GF-D8 (cell line): Measurements from ENCODE around the gene TTC21A.

Source experiments
- DNase-seq: peaks from one replicate; lab custom pipeline; 2025; lab: John Stamatoyannopoulos, UW

Gene TTC21A

DNA sequence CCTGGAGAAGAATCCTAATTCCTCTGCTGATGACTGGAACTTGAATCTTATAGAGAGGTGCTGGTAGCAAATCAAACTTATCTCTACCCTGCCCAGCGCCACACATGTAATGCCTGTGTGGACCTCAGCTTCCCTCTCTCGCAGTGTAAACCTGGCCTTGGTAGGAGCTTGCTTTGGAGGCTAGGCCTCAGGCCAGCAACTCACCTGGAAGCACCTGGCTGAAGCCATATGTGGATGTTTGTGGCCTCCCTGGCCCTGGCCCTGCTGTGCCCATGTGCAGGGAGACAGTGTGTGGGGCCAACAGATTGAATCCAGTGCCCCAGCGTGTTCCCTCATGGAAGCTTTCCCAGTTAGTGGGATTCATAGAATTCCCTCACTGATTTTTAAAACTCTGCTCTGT lies 8.4 kb downstream of the TTC21A start:
- no peak for DNase-seq

DNA sequence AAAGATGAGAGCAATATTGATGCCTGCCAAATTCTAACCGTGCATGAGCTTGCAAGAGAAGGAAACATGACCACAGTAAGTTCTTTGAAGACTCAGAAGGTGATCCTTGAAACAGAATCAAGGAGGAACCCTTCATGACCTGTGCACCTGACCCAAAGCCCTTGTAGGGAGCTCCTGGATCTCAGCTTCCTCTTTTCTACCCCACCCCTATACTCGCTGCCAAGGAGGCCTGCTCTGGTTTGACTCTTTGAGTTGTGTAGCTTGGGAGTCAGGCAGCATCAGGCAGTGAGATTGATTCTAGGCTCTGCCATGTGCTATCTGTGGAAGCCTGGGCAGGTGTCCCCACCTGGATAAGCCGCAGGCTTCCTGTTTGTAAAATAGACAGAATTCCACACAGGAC lies 10.6 kb downstream of the TTC21A start:
- no peak for DNase-seq

DNA sequence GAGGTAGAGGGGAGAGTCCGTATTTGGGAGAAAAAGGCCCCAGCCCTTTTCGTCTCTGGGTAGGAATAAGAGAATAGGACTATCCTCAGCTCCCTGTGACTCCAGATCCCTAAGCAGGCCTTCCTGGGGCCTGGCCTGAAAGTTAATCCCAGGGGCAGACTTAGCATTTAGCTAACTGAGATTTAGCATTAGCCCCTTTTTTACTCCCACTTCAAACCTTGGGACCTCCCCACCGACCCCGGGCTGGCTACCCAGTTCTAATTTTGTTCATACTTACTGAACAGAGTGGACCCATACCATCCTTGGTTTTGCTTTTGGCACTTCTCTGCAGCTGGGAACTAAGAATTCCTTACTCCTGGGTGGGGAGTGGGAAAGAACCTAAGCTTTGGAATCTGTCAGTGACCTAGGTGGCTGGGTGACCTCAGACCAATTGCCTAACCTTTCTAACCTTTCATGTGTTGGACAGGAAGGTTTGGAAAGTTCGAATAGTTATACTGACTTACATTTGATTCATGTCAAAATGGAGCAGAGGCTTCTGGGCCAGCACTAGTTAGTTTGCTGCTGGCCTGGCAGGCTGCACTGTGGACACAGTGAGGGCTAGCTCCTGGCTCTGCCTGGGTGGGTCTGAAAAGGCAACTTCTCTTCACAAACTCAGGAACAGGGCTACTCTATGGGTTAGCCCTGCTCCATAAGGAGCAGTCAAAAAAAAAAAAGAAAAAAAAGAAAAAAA lies 11.6 kb downstream of the TTC21A start:
- DNase-seq: no peak

DNA sequence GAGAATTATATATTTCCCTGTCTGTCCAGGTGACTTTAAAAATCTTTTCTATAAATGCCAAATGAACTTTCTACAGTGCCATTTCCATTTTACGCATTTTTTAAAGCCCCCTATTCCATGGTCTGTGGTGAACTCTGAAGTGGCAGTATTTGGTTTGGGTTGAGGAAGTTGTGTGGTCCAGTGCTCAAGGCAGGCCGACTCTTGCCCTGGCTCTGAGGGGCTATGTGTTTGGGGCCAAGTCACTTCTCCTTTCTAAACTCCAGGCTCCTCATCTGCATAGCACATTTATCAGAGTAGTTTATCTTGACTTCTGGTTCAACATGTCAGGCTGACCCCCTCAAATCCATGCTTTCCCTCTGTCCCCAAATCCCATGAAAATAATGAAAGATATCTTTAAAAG lies 14.1 kb downstream of the TTC21A start:
- DNase-seq: no peak

DNA sequence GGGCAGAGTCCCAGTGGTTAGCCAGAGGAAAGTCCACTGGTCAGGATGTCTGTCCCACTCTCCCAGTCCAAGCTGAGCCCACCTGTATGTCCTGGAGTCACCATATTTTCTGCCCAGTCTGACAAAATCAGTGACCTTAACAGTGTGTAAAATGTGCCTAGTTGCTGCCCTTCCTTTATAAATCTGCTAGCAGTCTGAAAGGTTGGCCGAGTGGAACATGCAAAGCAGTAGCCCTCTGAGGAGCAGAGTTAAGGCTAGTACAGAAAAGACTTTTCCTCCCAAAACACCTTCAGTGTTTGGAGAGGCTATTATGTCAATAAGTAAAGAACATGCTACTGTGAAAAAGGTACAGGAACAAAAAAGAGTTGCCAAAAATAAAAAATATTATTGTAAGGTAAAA lies 15.3 kb downstream of the TTC21A start:
- no peak for DNase-seq

DNA sequence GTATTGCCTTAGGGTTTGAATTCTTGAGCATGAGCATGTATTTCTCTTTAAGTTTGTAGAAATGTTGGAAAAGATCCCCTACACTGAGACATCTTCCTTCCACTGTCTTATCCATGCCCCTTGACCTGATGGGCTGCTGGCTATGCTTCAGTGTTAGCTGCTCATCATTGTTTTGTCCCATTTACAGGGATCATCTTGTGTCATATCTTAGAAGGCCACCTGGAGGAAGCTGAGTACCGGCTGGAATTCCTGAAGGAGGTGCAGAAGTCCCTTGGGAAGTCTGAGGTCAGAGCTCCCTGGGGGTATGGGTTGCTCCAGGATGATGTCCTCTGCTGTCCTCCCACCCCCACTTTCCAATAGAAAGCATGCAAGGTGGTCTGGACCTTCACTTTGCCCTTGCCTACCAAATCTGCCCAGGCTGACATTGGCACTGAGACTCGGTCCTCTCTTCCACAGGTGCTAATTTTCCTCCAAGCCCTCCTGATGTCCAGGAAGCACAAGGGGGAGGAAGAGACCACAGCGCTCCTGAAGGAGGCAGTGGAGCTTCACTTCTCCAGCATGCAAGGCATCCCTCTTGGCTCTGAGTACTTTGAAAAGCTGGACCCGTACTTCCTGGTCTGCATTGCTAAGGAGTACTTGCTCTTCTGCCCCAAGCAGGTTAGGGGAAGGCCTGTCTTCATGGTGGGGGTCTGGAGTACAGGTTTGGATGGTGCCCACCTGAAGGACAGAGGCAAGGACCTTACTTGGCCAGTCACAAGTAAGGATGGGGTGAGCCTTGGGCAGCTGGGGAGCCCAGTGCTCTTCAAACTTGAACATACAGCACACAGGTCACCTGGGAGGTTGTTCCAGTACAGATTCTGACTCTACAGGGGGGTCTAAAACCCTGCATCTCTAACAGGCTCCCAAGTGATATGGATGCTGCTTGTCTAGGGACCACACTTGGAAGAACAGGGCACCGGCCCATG lies 17.7 kb downstream of the TTC21A start:
- no peak for DNase-seq

DNA sequence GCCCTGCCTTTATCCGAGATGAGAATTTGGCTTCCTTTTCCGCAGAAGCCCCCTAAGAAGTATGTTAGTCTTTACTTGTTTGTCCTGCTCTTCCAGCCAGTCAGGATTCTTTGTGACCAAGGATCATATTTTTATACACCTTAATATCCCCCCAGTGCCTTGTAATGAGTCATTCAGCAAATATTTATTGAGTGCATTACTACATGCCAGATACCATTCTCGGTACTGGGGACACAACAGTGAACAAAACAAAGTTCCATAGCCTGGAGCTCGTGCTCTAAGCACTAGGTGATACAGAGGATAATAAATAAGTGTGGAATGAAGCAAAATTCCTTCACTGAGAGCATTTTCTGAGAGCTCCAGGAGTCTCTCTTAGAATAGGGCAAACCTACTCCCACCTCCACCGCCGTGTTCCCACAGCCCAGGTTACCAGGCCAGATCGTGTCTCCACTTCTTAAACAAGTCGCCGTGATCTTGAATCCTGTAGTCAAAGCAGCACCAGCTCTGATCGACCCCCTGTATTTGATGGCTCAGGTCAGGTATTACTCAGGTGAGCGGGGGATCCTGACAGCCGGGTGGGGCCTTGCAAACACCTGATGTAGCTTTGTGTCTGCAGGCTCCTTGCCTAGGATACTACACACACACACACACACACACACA lies 18.5 kb downstream of the TTC21A start:
- no peak for DNase-seq

DNA sequence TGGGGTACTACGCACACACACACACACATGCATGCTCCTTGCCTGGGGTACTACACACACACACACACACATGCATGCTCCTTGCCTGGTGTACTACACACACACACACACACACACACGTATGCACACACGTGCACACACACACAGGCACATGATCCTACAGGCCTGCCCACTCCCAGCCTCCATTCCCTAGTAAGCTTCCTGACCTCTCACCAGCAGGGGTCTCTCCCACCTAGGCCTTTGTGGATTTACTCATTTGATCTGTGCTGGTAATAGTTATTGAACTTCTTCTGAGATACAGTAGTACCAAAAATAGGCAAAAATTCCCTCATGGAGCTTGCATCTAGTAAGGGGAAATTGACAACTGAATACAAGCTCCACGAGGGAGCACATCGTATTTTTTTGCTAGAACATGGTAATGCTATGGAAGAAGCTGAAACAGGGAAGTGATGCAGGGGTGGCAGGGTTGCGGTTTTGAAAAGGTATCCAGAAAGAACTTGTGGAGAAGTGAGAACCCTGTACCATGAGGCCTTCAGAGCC lies 19.1 kb downstream of the TTC21A start:
- DNase-seq: peak; percentile 21

DNA sequence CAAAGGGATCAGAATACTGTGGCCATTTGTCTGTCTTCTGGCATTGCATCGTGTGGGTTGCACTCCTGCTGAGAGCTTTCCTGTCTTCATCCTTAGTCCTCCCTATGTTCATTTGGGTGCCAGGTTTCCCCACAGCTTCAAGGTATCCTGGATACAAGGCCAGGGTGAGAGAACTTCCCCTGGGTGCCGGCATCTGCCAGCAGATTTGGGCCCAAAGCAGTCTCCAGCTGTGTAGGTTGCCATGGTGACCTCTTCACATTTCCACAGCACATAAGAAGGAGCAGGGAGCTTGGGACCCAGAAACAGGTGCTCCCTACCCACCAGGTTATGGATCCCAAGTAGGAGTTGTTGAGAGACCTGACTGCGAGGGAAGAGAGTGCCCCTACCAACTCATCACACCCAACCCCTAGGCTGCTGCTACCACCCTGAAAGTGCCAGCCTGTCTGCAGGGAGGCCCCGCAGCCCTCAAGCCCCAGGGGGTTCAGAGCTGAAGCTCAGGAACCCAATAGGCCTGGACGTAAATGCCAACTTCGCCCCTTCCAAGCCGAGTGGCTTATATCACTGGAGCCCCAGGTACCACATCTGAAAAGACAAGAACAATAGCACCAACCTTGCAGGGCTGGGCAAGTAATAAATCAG lies 19.9 kb downstream of the TTC21A start:
- DNase-seq: no peak

DNA sequence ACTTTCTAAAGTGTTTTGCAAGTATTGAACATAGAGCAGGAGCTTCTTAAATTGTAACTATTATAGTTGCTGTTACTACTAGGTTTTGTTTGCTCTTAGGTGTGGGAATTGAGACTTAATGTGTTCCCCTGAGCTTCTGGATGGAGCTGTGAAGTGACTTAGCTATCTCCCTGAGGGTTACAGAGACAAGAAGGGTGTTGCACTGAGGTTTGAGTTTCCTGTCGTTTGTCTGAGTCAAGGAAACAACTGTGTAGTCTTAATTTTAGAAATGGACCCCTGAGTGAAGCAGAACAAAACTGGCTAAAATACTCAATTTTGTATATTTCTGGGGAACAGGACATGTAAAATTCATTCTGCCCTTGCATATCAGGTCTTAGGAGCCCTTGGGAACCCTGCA lies 20.4 kb downstream of the TTC21A start:
- no peak for DNase-seq

DNA sequence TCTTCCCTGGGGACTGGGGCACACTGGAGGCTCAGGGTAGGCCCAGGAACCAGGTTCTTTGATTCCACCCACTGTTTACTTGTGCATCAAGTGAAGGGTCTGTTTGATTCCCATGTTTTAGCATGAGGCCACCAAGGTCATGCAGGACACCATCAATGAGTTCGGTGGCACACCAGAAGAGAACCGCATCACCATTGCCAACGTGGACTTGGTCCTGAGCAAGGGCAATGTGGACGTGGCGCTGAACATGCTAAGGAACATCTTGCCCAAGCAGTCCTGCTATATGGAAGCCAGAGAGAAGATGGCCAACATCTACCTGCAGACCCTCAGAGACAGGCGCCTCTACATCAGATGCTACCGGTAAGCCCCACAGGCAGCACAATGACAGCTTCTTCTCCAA lies 21.5 kb downstream of the TTC21A start:
- no peak for DNase-seq

DNA sequence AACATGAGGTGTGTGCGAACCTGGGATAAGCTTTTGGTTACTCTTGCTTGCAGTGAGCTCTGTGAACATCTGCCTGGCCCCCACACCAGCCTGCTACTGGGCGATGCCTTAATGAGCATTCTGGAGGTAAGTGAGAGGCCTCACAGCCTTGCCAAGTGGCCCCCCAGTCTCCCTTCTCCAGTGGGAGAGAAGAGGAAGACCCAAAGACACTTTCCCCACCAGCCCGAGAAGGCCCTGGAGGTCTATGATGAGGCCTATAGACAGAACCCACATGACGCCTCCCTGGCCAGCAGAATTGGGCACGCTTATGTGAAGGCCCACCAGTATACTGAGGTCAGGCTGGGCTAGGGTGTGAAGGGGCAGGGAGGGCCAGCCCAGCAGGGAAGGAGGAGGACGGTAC lies 22.5 kb downstream of the TTC21A start:
- no peak for DNase-seq

DNA sequence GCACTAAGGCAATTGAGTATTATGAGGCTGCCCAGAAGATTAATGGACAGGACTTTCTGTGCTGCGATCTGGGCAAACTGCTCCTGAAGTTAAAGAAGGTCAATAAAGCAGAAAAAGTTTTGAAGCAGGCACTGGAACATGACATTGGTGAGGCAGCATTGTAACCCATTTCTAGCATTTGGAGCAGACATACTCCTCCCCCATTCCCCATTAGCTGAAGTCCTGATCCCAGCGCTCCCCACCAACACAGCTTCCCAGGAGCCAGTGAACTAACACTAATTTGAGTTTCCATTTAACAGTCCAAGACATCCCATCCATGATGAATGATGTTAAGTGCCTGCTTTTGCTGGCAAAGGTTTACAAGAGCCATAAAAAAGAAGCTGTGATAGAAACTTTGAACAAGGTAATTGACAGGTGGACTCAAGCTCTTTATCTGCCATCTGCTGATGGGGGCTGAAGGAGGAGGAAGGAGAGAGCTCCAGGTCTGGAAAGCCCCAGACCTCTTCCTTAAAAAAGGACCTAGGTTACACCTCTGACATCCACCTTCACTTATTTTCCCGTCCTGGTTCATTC lies 23.3 kb downstream of the TTC21A start:
- DNase-seq: no peak

DNA sequence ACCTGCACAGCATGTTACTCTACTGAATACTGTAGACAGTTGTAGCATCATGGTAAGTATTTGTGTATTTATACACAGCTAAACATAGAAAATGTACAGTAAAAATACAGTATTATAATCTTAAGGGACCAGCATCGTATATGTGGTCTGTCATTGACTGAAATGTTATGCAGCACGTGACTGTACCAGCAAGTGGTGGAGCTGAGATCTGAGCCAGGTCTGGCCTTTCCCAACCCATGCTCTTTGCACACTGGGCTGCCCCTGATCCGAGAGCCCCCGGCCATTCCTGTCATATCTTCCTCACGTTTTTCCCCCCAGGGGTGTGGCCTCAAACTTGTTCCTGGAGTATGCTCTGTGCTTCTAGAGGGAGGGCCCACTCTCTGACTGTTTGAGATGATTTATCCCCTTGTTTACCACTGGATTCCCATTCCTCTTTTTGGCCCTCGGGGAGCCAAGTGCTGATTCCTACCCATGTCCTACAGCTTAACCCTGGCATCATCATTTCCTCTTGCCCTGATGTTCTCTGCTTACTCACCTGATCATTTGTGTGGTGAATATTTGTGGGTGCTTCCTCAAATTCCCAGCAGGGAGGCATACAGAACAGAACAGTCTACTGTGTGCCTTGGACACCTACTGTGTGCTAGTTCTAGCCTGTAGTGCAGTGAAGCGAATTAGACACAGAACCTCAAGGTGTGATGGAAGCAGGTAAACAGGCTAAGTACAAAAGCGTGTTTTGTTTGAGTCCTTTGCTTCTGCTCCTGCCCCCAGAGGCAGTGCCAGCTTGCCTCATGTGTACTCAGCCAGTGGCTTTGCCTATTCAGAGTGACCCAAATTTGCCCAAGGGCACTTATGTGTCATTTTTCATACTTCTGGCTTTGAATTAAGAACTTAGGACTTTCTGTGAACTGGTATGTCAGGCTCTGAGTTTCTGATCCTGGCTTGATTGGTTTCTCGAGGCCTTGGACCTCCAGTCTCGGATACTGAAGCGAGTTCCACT lies 24.9 kb downstream of the TTC21A start:
- DNase-seq: no peak

DNA sequence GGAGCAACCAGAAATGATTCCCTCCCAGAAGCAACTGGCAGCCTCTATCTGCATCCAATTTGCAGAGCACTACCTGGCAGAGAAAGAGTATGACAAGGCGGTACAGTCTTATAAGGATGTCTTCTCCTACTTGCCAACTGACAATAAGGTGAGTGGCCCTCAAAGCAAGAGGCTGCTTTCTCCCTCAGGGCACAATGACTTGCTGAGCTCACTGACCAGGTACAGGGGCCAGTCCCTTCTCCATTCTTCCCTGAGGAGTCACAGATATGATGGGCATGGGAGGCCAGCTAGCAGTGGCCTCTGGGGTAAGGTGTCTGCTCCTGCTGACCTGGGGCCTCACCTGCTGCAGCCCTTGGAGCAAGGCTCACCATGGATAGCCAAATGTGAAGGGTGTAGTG lies 25.6 kb downstream of the TTC21A start:
- DNase-seq: no peak

DNA sequence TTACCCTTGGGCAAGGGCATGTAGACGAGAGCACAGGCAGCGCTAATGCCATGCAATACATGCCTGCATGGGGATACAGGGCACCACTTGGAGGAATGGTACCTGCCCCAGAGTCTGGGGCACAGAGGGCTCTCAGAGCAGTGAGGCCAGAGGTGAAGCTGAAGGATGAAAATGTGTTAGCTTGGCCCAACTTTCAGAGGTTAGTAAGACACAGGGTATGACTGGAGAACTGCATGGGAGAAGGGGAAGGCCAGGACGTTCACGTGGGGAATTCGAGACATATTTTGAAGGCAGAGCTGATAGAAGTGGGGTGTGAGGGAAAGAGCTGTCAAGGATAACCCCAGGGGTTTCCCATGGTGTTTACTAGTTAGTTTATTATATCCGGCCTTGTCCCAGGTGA lies 26.3 kb downstream of the TTC21A start:
- no peak for DNase-seq

DNA sequence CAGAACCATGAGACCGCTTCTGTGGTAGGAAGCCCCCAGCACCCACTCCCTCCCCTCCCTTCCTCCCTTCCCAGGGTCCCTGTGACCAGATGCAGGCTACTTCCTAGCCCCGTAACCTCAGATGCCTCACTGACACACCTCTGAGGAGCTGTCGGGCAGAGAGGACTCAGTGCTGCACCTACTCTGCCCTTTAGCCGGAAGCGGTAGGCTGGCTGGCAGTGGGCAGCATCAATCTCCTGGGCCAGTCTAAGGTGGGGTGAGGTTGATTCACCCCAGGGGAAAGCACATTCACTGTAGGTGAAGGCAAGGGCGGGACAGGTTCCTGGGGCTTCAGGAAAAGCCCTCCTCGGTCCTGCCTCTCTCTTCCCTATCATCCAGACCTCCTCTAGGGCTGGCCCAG lies 26.8 kb downstream of the TTC21A start:
- DNase-seq: no peak

DNA sequence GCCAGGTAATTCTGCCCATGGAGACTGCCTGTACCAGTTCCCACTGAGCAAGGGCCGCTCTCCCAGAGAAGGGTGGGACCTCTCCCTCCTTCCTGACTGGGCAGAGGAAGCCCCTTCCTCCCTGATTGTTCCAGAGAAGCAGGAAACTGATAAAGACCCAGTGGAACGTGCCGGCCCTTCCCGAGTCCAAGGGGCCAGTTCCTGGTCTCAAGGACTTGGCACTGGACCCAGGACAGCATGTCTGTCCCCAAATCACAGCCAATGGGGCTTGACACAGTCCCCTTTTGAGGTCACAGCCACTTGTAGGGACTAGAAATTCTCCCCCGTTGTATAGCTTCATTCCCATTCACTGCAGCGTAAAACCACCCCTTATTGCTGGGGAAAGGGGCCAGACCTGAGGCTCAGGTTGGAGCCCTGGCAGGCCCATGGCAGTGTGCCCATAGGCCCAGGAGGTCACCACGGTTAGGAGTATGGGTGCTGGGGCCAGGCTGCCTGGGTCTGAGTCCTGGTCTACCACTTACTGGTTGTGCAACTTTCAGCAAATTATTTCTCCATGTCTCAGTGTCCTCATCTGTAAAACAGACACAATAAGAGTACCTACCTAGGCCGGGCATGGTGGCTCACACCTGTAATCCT lies 27.8 kb downstream of the TTC21A start:
- DNase-seq: no peak

DNA sequence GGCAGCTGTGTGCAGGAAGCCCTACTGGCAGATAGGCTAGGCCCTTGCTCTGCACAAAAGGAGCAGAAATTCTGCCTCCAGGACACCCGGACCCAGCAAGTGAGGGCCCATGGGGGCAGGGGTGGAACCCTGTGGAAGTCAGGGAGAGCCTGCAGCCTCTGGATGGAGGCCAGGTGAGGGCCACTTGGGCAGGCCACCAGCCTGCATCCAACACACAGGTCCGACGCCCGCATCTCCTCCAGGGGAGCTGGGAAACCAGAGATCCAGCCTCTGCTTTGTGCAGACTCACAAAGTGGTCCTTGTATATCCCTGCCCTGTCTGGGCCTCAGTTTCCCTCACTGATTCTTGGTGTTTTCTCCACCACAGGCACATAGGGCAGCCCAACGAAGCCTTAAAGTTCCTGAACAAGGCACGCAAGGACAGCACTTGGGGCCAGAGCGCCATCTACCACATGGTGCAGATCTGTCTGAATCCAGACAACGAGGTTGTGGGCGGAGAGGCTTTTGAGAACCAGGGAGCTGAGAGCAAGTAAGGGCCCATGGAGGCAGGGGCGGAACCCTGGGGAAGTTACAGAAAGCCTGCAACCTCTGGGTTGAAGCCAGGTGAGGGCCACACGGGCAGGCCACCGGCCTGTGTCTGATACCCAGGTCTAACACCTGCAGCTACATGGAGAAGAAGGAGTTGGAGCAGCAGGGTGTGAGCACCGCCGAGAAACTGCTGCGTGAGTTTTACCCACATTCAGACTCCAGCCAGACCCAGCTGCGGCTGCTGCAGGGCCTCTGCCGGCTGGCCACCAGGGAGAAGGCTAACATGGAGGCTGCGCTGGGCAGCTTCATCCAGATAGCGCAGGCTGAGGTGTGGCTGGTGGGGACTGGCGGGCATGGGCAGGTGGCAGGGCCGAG lies 29.3 kb downstream of the TTC21A start:
- DNase-seq: no peak
